Smooth muscle cell (in vitro differentiated cells): Measurements from ENCODE around the gene PODNL1. TPM values are rescaled to one million over a fixed set of nuclear protein-coding genes. Genes with fewer than 3 reads are reported as not detected.

Experiments used
- DNase-seq: peaks from one replicate; lab custom pipeline; 2025; ENCODE audit not compliant: unreplicated experiment; lab: John Stamatoyannopoulos, UW
- H2AFZ ChIP-seq: fragments of 200-600 bp; sonication (generic); 2 replicates; pipeline ENCODE4 v1.6.0; 2016; ENCODE audit warnings: antibody characterized with exemption, low read depth, mild to moderate bottlenecking
- H3F3A ChIP-seq: fragments of 200-600 bp; sonication (generic); 2 replicates; pipeline ENCODE4 v1.6.0; 2017; ENCODE audit warnings: antibody characterized with exemption, low read depth
- H3K27ac ChIP-seq: fragments of 200-600 bp; sonication (generic); 2 replicates; pipeline ENCODE4 v1.5.1; 2016; ENCODE audit warnings: low read depth, mild to moderate bottlenecking
- H3K27me3 ChIP-seq: fragments of 200-600 bp; sonication (generic); 2 replicates; pipeline ENCODE4 v1.6.1; 2016; ENCODE audit warnings: low read depth, mild to moderate bottlenecking
- H3K36me3 ChIP-seq: fragments of 200-600 bp; sonication (generic); 2 replicates; pipeline ENCODE4 v1.5.1; 2016; ENCODE audit warnings: low read depth
- H3K4me1 ChIP-seq: fragments of 200-600 bp; sonication (generic); 2 replicates; pipeline ENCODE4 v1.5.1; 2016; ENCODE audit warnings: low read depth
- H3K4me2 ChIP-seq: fragments of 200-600 bp; sonication (generic); 2 replicates; pipeline ENCODE4 v1.6.0; 2016; ENCODE audit warnings: mild to moderate bottlenecking
- H3K4me3 ChIP-seq: fragments of 200-600 bp; sonication (generic); 2 replicates; pipeline ENCODE4 v1.5.1; 2016; ENCODE audit warnings: mild to moderate bottlenecking
- H3K79me2 ChIP-seq: fragments of 200-600 bp; sonication (generic); 2 replicates; pipeline ENCODE4 v1.6.0; 2016; ENCODE audit warnings: low read depth, mild to moderate bottlenecking
- H3K9ac ChIP-seq: fragments of 200-600 bp; sonication (generic); 2 replicates; pipeline ENCODE4 v1.6.0; 2016; ENCODE audit warnings: low read depth
- H3K9me3 ChIP-seq: fragments of 200-600 bp; sonication (generic); replicated peaks from 2 replicates; pipeline ENCODE4 v1.5.1; 2016; ENCODE audit warnings: low read depth
- H4K20me1 ChIP-seq: fragments of 200-600 bp; sonication (generic); 2 replicates; pipeline ENCODE4 v1.6.0; 2016; ENCODE audit warnings: low read depth
- WGBS: methylation state at CpG from one replicate; pipeline ENCODE4 v1.1.7; 2016; ENCODE audit warnings: low lambda C conversion rate; 5-methylcytosine and 5-hydroxymethylcytosine counted together
- polyA plus RNA-seq: library from polyadenylated mRNA; unstranded; fragments of >200 nt; fragmentation: Nextera tagmentation; extraction: Ambion mirVana; gene quantifications from 2 replicates; pipeline ENCODE4 v1.2.1, GENCODE V29; 2016
- total RNA-seq: library from RNA; depleted of rRNA; stranded (reverse); fragments of >200 nt; gene quantifications from 2 replicates; pipeline ENCODE4 v1.2.3, GENCODE V29; 2014
- TF ChIP-seq, protein P1 (sequence below): fragments of 200-600 bp; sonication (generic); IDR thresholded peaks from 2 replicates; pipeline ENCODE4 v1.5.1; 2017; ENCODE audit warnings: borderline replicate concordance, mild to moderate bottlenecking, antibody characterized with exemption; ENCODE audit not compliant: insufficient read depth, poor library complexity, severe bottlenecking

The PODNL1 gene
- total and polyA plus RNA-seq, 2 experiments from 2014 or later: 8.9 to 53.9 TPM

DNA sequence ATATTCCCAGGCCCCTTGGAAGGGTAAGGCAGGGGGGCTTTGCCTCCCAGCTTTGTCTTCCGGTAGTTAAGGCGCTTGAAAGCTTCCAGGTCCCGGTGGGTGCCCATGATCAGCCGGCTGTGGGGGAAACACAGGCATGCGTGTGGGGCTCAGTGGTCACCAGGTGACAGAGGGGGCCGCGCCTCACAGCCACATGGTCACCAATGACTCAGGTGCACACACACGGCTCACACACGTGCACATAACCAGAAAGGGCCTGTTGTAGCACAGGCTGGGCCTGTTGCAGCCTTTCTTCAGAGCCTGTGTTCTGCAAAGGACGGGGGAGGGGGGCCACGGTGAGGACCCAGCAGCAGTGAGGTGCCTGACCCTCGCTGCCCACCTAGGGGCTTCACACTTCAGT is 55.4 kb downstream of the PODNL1 start:
- Histone ChIP-seq H3K9ac (no peak overlapping the region), H2AFZ (no peak overlapping the region), H3K79me2 (no peaks in the 10 kb centered on the region), H4K20me1 (no peaks in the 10 kb centered on the region), H3K27me3 (no peaks in the 10 kb centered on the region), H3K9me3 (no peaks in the 10 kb centered on the region), H3K4me1 (peaks cover 14% of the 10 kb centered on the region), H3F3A (no peaks in the 10 kb centered on the region), H3K36me3 (no peaks in the 10 kb centered on the region), H3K27ac (no peak overlapping the region), H3K4me2 (no peak overlapping the region), H3K4me3 (no peak overlapping the region)
- no peak for DNase-seq
- TF ChIP-seq, protein P1, sequence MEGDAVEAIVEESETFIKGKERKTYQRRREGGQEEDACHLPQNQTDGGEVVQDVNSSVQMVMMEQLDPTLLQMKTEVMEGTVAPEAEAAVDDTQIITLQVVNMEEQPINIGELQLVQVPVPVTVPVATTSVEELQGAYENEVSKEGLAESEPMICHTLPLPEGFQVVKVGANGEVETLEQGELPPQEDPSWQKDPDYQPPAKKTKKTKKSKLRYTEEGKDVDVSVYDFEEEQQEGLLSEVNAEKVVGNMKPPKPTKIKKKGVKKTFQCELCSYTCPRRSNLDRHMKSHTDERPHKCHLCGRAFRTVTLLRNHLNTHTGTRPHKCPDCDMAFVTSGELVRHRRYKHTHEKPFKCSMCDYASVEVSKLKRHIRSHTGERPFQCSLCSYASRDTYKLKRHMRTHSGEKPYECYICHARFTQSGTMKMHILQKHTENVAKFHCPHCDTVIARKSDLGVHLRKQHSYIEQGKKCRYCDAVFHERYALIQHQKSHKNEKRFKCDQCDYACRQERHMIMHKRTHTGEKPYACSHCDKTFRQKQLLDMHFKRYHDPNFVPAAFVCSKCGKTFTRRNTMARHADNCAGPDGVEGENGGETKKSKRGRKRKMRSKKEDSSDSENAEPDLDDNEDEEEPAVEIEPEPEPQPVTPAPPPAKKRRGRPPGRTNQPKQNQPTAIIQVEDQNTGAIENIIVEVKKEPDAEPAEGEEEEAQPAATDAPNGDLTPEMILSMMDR: no peak
- 95% methylated on average over 12 of the region's 12 CpGs for WGBS

DNA sequence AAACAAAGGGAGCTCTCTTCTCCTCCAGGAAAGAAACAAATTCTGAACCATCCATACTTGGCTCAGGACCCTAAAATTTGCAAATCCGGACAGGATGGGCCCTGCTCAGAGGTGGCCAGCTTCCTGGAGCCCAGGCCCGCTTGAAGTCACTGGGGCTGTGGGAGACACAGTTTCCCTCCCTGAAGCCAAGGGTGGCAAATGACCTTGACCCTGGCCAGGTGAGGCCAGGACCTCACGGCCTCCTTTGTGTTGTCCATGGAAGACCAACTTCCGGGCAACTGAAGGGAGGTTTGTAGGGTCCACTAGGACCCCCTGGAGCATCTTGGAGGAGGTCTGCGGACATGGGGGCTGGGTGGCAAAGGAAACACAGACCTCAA is 55.8 kb downstream of the PODNL1 start:
- H2AFZ ChIP-seq: no peak overlapping the region

DNA sequence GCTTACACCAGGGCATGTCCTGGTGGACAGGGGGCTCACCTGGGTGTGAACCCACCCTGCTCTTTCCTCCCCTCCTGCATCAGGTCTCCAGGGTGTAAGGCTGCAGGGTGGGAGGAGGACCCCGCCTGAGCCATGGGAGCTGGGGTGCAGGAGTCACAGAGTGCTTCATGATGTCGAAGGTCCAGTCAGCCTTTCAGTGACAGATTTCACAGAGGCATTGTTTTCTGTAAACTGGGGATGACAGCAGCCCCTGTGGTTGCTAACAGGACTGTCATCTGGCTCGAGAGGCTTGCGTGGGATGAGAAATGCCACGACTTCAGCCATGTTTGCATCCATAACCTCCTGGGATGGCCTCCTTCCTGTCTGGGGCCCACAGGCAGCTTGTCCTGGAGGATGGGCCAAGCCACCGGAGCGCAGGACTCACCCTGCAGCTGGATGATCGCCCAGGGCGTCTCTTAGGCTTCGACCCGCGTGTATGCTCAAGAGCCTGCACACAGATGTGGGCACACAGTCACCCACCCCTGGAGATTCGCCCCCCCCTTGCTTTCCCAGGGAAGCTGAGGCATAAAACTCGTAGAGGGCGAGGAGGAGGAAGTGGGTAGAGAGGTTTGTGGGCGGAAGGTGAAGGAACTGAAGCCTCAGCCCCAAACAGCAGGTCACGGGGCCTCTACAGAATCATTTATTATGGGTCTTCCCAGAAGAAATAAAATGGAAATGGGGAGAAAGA is 56.4 kb downstream of the PODNL1 start:
- TF ChIP-seq, protein P1: no peak
- WGBS: 55% methylated on average over 17 of the region's 17 CpGs
- Histone ChIP-seq H3K4me1 (peaks cover 14% of the 10 kb centered on the region), H3K4me3 (no peak overlapping the region), H3K36me3 (no peaks in the 10 kb centered on the region), H3K9me3 (no peaks in the 10 kb centered on the region), H3K4me2 (peak overlapping the region; percentile 80), H2AFZ (peak overlapping the region; percentile 18), H3K27me3 (no peaks in the 10 kb centered on the region), H3K27ac (peak overlapping the region; percentile 92), H4K20me1 (no peaks in the 10 kb centered on the region), H3F3A (no peaks in the 10 kb centered on the region), H3K9ac (peak overlapping the region; percentile 59), H3K79me2 (no peaks in the 10 kb centered on the region)
- no peak for DNase-seq

More for the DNA sequence above, 55.8 kb downstream of the PODNL1 start:
- no peaks in the 10 kb centered on the region for H3K27me3 ChIP-seq
- WGBS: 96% methylated on average over 5 of the region's 5 CpGs
- no peaks in the 10 kb centered on the region for H3K9me3 ChIP-seq
- H4K20me1 ChIP-seq: no peaks in the 10 kb centered on the region
- DNase-seq: no peak
- peaks cover 14% of the 10 kb centered on the region for H3K4me1 ChIP-seq
- no peaks in the 10 kb centered on the region for H3K36me3 ChIP-seq
- no peak overlapping the region for H3K4me2 ChIP-seq
- no peaks in the 10 kb centered on the region for H3F3A ChIP-seq
- H3K4me3 ChIP-seq: no peak overlapping the region
- no peak overlapping the region for H3K9ac ChIP-seq
- H3K27ac ChIP-seq: peak overlapping the region; percentile 92
- no peaks in the 10 kb centered on the region for H3K79me2 ChIP-seq
- TF ChIP-seq, protein P1: no peak

DNA sequence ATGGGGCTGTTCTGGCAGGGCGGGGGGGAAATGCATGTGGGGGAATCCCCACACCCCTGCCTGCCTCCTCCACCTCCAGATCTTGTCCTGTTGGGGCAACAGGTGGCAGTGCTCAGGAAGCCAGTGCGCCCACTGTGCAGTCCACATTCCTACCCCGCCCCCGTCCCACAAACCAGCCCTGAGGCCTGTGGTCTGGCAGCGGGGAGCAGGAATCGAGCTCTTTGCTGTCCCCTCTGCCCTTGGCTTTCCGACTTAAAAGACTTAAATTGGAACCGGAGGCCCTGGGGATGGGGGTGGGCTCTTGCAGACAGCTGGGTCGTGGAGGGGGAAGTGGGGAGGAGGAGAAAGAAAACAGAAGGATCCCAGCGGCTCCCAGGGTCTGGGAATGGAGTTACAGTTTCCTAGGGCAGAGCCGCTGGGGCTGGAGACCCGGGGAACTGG is 56.9 kb downstream of the PODNL1 start:
- Histone ChIP-seq H3K79me2 (no peaks in the 10 kb centered on the region), H3K4me3 (no peak overlapping the region), H4K20me1 (no peaks in the 10 kb centered on the region), H3F3A (no peaks in the 10 kb centered on the region), H3K27ac (peak overlapping the region; percentile 92), H3K27me3 (no peaks in the 10 kb centered on the region), H3K4me1 (peaks cover 14% of the 10 kb centered on the region), H3K4me2 (peak overlapping the region; percentile 80), H3K36me3 (no peaks in the 10 kb centered on the region), H3K9me3 (no peaks in the 10 kb centered on the region), H3K9ac (peak overlapping the region; percentile 59), H2AFZ (peak overlapping the region; percentile 18)
- WGBS: 14% methylated on average over 11 of the region's 12 CpGs
- no peak for DNase-seq
- TF ChIP-seq, protein P1: no peak
